ENCODE measurements around the gene CPM. TPM values are rescaled to one million over a fixed set of nuclear protein-coding genes. Genes with fewer than 3 reads are reported as not detected.
"Not testable (repeated sequence)": the region's sequence is repeated elsewhere in the genome, so short reads cannot be mapped to it uniquely, and the experiment has no call there.

The CPM gene
- total RNA-seq, 1 donor from 2014 or later: 0.40 TPM

DNA sequence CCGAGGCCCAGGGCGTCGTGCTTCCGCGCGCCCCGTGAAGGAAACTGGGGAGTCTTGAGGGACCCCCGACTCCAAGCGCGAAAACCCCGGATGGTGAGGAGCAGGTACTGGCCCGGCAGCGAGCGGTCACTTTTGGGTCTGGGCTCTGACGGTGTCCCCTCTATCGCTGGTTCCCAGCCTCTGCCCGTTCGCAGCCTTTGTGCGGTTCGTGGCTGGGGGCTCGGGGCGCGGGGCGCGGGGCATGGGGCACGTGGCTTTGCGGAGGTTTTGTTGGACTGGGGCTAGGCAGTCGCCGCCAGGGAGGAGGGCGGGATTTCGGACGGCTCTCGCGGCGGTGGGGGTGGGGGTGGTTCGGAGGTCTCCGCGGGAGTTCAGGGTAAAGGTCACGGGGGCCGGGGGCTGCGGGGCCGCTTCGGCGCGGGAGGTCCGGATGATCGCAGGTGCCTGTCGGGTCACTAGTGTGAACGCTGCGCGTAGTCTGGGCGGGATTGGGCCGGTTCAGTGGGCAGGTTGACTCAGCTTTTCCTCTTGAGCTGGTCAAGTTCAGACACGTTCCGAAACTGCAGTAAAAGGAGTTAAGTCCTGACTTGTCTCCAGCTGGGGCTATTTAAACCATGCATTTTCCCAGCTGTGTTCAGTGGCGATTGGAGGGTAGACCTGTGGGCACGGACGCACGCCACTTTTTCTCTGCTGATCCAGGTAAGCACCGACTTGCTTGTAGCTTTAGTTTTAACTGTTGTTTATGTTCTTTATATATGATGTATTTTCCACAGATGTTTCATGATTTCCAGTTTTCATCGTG is 124.4 kb downstream of the CPM start:
- peak; percentile 84 for DNase-seq (ENCODE audit: low read depth, low spot score)

DNA sequence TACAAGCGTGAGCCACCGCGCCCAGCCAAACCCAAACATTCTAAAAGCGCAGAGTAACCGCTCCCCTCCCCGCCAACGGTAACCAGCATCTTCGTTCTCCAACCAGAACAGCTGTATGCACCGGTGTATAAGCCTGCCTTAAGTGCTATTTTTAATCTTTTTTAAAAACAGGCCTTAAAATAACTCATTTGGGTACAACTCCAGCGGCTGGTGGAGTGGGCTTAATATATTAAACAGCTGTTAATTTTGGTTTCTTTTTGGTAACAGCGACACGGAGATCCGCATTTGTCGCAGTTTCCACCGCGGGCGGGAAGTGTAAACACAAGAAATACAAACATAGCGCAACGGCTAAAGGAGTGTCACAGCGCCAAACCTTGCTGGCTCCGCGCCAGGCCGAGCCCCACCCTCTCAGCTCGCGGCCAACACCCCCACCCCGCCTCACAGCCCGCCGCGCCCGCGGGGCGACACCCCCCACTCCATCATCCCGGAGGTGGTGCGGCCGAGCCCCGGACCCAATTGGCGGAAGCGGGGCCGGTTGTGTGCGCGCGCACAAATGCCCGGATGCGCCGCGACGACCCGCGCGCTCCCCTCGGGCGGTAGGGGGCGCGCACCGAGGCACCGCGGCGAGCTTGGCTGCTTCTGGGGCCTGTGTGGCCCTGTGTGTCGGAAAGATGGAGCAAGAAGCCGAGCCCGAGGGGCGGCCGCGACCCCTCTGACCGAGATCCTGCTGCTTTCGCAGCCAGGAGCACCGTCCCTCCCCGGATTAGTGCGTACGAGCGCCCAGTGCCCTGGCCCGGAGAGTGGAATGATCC is 125.2 kb downstream of the CPM start, which contains the start of gene MDM2:
Gene MDM2 (plus strand): TSS at position 602 of the 812 bp plus-strand sequence. CDS start 301 bp downstream, outside the sequence.
- peak; percentile 57 for DNase-seq (ENCODE audit: low read depth, low spot score)

DNA sequence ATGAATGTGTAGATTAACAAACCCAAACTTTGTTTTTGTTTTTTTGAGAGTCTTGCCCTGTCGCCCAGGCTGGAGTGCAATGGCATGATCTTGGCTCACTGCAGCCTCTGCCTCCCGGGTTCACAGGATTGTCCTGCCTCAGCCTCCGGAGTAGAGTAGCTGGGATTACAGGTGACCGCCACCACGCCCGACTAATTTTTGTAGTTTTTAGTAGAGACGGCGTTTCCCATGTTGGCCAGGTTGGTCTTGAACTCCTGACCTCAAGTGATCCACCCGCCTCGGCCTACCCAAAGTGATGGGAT is 125.7 kb downstream of the CPM start:
- not testable (repeated sequence) for DNase-seq (ENCODE audit: low read depth, low spot score)

DNA sequence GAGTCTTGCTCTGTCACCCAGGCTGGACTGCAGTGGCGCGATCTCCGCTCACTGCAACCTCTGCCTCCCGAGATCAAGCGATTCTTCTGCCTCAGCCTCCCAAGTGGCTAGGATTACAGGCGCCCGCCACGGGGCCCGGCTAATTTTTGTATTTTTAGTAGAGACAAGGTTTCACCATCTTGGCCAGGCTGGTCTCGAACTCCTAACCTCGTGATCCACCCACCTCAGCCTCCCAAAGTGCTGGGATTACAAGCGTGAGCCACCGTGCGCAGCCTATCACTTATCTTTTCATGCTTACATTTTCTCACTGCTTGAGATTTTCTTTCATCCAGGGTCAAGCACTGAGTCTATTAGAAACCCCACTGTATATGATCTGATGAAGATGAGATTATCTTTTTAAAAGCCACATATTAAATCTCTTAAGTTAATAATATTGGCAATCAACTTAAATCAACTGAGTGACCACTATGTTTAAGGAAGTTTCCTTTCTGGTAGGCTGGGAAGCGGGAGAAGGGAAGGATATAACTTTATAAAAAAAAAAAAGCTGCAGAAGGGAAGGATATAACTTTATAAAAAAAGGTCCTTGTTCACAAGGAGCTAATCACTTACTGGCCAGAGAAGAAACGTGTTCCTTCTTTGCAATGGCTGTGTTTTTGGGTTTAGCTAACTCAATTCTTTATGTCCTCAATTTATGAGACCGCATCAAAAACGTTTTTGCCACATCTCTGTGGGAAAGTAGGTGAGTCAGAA is 126.3 kb downstream of the CPM start:
- no peak for DNase-seq (ENCODE audit: low read depth, low spot score)

DNA sequence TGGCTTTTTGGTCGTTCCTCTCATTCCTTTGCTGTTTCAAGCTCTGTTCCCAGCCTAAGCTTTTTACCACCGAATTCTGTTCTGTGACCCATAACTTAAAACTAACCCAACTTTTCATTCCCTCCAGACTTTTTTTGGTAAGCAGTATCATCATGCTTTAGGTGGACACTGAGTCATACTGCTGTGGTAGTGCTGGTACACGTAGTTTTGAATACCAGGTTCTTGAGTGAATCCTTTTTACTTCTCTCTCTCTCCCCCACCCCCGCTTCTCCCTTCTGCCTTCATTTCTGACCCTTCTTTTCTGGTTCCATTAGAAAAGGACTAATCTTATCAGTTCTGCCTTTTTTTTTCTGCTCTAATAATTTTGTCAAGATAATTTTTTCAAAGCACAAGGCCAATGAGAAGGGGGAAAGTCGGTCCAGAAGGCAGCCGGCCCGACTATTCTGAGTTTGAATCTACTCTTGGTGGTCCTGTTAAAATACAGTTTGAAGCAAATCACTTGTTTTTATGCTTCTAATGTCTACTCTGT is 127.3 kb downstream of the CPM start:
- no peak for DNase-seq (ENCODE audit: low read depth, low spot score)

DNA sequence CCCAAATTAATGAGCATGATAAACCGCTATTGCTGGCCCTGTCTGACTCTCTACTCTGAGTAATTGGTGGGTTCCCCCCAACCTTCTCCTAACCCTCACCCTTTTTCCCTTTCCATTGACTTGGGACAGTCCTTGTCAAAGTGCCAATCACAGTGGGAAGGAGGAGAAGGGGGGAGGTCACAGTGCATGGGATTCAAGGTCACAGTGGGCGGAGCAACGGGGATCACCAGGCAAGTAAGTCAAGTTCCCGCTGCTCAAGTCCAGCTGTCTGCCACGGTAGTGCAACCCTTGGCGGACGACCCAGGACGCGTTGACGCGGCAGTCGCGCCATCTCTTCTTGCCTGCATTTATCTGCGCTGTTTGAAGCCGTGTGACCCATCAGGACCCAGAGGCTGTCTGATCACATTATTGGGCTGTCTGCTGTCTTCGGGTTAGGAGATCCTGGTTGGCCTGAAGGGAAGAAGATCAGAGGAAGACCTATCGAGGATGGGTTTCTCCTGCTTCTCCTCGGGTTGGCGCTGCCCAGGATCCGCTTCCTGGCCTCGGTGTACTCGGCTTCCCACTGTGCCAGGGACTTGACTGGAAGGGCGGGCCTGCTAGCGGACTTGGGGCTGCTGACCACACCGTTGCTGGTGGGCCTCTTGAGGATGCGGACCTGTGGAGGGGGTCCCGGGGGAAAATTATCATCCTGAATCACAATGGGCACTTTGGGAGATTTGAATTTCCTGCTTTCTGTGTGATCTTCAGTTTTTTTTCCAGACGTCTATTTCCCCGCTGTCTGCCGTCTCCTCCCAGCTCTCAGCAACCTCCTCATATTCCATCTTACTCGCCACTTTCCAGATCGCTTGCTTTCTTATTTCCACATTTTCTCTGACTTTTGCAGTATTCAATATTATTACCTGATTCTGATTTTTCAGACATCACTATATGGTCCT is 128.0 kb downstream of the CPM start:
- no peak for DNase-seq (ENCODE audit: low read depth, low spot score)

DNA sequence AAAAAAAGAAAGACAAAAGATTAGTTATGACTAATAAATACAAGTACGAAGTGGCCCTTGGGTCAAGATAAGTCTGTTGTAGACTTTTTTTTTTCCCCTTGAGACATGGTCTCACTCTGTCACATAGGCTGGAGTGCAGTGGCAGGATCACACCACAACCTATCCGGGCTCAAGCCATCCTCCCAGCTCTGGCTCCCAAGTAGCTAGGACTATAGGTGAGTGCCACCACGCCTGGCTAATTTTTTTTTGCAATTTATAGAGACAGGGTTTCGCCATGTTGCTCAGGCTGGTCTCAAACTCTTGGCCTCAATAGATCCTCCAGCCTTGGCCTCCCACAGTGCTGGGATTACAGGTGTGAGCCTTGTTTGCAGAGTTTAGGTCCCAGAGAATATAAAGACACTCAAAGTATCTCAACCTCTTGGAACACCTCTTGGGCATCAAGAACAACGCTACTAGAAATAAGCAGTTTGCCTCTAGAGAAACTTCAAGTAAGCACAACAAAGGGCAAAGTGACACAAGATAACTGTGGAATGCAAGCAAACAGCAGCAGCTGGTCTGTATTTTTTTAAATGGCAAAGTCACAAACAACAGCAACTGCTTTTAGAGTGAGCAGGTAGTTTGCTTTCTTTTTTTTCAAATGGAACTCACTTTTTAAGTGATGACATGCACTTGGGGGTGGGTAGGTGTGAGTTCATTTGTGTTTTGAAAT is 128.9 kb downstream of the CPM start:
- DNase-seq (ENCODE audit: low read depth, low spot score): no peak

DNA sequence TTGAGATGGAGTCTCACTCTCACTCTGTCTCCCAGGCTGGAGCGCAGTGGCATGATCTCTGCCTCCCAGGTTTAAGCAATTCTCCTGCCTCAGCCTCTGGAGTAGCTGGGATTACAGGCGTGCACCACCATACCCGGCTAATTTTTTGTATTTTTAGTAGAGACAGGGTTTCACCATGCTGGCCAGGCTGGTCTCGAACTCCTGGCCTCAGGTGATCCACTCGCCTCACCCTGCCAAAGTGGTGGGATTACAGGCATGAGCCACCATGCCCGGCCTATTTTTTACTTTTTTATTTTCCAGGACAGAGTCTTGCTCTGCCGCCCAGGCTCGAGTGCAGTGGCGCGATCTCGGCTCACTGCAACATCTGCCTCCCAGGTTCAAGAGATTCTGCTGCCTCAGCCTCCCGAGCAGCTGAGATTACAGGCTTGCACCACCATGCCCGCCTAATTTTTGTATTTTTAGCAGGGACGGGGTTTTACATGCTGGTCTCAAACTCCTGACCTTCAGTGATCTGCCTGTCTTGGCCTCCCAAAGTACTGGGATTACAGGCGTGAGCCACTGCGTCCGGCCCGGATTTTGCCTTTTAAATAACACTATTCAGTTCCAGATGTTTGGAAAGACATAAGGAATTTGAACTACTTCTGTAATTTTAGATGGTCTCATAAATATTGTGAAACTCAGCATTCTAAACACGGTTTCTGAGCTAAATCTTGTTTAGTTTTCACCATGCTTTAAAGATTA is 129.9 kb downstream of the CPM start:
- DNase-seq (ENCODE audit: low read depth, low spot score): not testable (repeated sequence)

DNA sequence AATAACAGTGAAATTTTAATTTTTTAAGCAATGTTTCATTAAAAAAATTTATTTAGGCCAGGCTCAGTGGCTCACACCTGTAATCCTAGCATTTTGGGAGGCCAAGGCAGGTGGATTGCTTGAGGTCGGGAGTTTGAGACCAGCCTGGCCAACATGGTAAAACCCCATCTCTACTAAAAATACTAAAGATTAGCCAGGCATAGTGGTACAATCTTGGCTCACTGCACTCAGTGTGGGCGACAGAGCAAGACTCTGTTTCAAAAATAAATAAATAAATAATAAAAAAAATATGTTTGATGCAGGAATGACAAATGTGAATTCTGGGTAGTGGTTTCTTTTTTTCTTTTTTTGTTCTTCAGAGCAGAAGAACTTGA is 130.6 kb downstream of the CPM start:
- not testable (repeated sequence) for DNase-seq (ENCODE audit: low read depth, low spot score)

Other genes with a start within 250 kb of the CPM start
- 70.7 and 118 TPM in 2 replicates for gene NUP107, start 246.2 kb downstream of the CPM start, total RNA-seq
- 4.5 and 8.0 TPM in 2 replicates for gene SLC35E3, start 187.0 kb downstream of the CPM start, total RNA-seq
- gene MDM2, start 125.0 kb downstream of the CPM start, total RNA-seq: 243 and 251 TPM in 2 replicates

Measured in pulmonary artery endothelial cell (primary cell).